GM19239 (cell line): ENCODE data around the gene ZNF839.

Experiments
- DNase-seq: peaks from one replicate; pipeline ENCODE4 v3.0.0; 2011; ENCODE audit warnings: low spot score; ENCODE audit not compliant: insufficient read length
- FAIRE-seq: peaks from 2 replicates; lab custom pipeline; 2011; peaks lifted over from hg19 to GRCh38; lab: Jason Lieb, UNC

The ZNF839 gene

DNA sequence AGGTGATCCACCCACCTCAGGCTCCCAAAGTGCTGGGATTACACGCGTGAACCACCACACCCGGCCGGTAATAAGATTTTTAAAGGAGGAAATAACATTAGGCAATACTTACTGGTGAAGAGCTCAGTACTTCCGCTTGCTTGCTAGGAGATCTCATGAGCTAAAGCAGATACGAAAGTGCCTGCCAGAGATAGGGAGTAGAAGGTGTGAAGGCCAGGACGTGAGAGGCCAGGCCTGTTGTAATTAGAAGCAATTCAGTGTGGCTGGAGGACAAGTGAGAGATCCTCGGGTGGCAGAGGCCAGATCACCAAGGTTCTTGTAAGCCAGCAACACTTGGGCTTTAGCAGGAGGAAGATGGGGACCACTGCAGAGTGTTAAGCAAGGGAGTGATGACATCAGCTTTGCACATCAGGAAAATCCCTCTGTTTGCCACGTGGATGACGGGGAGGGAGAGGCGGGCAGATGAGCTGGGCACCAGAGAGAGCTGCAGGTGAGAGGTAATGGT, 50.8 kb downstream of the ZNF839 start:
- FAIRE-seq (no peak), DNase-seq (no peak)

DNA sequence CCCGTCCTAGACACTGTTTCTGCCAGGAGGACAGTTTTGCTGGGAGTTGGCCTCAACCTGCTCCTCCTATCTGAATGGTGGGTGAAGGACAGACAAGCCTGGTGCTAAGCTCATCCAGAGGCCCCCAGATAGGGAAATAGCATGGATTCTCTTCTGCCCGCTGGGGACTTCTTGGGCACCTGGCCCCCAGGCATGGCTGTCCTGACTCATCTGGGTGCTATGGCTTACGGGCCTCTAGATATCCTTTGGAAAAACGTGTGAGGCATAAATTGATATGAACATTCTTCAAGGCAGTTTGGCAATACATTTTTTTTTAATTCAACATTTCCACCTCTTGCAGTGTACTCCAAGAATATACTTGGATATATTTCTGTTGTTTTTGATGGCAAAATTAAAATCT, 51.8 kb downstream of the ZNF839 start:
- no peak for FAIRE-seq
- DNase-seq: no peak

- peak; percentile 87 for FAIRE-seq
- no peak for DNase-seq
These were observed 53.6 kb downstream of the ZNF839 start for GRCh38 chr14:102373110-102373509.

GRCh38 chr14:102374264-102374663, 54.7 kb downstream of the ZNF839 start:
- FAIRE-seq (no peak), DNase-seq (no peak)

GRCh38 chr14:102375119-102375518, 55.6 kb downstream of the ZNF839 start:
- peak; percentile 54 for FAIRE-seq
- peak; percentile 19 for DNase-seq

DNA sequence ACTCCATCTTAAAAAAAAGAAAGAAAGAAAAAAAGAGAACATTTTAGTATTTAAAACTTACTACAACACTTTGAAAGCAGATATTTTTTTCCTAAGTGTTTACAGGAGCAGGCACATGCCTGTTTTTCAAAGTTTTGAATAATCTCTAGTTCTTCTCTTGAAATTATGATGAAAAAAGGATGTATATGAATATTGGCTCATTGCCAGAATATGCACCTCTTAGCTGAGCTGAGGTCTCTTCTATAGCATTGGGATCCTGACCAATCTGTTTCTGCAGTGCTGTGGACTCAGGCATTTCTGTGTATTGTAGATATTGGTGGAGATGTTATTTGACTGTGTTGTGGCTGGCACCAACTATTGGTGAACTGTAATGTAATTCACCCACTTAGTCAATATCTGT, 58.1 kb downstream of the ZNF839 start:
- no peak for FAIRE-seq
- DNase-seq: no peak

- no peak for DNase-seq
- FAIRE-seq: no peak
These were observed 59.3 kb downstream of the ZNF839 start for GRCh38 chr14:102378830-102379229.

GRCh38 chr14:102387086-102387485, 67.5 kb downstream of the ZNF839 start:
- DNase-seq (no peak), FAIRE-seq (no peak)

GRCh38 chr14:102389246-102389645, 69.7 kb downstream of the ZNF839 start:
- no peak for FAIRE-seq

DNA sequence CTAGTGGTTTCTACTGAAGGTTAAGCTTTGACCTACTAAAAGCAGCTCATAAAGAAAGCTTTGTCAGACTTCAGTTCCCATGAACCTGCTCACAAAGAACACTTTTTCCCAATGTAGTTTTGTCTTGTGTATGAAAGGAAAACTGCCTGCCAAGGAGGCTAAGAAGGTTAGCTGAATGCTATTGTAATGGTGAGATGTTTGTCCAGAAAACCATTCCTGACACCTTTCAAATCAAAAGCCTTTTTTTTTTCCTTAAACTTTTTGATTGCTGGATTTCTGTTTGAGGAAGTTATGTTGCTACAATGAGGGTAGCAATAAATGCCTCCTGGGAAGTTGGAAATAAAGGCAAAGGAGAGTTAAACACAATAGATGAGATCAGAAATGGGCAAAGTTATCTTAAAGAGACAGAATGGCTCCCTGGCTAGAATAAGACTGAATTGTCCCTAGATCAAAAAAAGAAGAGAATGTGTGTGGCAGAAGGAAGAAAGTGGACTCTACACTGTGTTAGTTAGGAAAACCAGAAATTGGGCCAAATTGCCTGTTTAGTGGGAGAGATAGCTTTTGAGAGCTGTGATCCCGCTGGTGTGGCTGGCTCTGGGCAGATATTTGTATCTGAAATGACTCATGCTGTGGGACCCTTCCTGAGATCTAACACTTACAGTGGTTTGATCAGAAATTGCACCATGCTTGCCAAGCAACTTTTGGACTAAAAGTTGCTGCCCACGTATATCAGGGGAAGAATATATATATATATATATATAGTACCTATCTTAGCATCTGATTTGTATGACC, 70.7 kb downstream of the ZNF839 start:
- FAIRE-seq: no peak

More at GRCh38 chr14:102389246-102389645, 69.7 kb downstream of the ZNF839 start:
- DNase-seq: no peak

More for the DNA sequence above, 70.7 kb downstream of the ZNF839 start:
- no peak for DNase-seq
